Medulla oblongata (tissue), 1 donor: Measurements from ENCODE around the gene BTK.

Source experiments
- DNase-seq: peaks from one replicate; pipeline ENCODE4 v3.0.0-alpha.2; 2015; ENCODE audit errors: extremely low spot score

Gene BTK

DNA sequence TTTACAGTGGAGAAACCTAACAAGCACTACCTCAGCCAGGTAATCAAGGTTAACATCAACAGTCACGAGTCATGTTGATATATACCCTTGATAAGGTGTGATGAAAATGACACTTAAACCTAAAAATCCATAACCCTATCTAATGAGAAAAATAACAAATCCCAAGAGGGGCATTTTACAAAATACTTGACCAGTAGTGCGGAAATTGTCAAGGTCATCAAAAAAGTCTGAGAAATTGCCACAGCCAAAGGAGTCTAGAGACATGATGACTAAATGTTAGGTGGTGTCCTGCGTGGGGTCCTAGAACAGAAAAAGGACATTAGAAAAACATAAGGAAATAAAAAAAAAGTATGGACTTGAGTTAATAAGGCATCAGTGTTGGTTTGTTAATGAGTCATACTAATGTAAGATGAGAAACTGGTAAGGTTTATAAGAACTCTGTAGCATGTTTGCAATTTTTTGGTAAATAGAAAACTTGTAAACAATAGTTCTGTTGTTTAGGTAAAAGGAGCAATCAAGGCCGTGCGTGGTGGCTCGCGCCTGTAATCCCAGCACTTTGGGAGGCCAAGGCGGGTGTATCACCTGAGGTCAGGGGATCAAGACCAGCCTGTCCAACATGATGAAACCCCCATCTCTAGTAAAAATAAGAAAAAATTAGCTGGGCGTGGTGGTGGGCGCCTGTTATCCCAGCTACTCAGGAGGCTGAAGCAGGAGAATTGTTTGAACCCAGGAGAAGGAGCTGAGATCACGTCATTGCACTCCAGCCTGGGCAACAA, 7.7 kb upstream of the BTK start:
- DNase-seq: no peak

DNA sequence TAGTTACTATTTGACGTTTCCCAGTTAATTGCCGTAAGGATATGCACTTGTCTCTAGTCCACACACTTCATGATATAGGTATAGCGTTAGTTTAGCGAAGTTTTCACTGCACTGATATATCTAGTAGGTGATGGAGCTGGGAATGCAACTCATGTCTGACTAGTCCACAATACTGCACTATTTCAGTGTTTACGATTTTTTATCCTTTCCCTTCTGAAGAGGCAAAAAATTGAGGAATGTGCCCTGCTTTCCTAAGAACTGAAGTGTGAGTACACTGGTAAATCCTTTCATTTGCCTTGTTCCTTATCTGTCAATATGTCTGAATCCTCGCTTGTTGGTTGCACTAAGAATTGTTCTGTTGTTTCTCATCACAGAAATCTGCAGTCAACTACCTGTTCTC, 5.8 kb upstream of the BTK start:
- no peak for DNase-seq

DNA sequence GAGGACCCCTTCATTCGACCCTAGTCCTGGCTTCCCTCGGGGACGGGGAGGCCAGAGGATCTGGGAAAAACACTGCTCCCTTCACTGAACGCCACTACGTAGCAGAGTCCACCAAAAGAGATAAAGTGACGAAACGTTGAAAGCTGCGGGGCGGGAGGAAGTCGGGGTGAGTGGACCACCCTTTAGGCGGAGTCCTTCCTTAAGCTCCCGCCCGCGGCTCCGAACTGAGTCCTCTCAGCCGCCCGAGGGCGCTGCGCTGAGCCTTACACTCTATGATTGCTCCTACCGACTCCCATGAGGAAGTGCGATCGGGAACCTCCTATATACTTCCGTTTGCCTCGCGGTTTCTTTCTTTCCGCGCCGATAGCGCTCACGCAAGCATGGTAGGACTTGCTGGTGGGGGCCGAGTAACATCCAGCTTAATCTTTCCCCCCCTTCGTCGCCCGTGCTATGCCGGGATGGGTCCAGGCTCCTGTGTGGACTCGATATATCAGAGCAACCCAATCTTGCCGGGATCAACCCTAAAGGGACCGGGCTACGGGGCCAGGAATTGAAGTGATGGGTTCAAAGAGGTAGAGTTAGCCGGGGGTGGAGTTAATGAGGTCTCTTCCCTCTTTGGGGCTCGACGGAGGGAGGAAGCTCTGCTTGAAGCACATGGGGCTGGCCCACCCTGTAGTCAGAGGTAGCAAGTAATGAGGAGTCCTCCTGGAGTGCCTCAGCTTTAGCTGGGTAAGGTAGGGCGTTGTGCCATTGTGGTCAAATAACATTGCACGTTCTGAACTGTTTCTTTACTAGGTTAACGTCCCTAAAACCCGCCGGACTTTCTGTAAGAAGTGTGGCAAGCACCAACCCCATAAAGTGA, 4.9 kb upstream of the BTK start, which contains the start of gene RPL36A:
RPL36A (plus strand) TSS at position 348 of the 862 bp plus-strand sequence; CDS start at position 381, 33 bp downstream.
- DNase-seq: peak; percentile 90

DNA sequence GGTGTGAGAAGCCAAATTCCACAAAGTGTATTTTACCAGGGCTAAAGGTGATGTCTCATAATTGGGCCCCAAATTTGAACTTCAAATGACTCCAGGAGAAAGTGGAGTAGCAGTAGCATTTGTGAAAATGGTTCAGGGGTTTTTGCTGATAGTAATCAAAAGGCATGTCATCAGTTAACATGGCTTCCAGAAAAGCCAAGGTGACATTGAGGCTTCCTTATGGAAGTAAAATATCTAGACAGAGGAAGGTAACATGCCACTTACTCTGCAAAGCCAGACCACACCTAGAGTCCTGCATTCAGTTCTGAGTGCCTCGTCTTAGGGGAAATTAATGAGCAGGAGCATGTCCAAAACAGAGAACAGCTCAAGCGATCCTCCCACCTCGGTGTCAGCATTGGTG, 2.6 kb upstream of the BTK start:
- DNase-seq: no peak

DNA sequence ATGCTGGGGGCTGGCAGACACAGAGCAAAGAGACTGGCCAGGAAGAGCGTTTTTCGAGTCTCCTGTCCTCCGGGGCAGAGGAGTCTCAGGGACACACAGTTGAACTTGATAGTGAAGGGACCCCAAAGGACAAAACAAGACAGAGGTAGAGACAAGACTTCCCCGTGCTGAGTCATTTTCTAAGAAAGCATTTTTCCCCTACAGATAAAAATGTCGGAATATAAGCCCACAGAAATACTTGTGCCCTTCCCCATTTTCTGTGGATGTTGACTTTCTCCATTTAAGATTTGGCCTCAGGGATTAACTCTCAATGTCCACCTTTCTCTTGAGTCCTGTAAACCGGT, 523 bp upstream of the BTK start:
- no peak for DNase-seq

DNA sequence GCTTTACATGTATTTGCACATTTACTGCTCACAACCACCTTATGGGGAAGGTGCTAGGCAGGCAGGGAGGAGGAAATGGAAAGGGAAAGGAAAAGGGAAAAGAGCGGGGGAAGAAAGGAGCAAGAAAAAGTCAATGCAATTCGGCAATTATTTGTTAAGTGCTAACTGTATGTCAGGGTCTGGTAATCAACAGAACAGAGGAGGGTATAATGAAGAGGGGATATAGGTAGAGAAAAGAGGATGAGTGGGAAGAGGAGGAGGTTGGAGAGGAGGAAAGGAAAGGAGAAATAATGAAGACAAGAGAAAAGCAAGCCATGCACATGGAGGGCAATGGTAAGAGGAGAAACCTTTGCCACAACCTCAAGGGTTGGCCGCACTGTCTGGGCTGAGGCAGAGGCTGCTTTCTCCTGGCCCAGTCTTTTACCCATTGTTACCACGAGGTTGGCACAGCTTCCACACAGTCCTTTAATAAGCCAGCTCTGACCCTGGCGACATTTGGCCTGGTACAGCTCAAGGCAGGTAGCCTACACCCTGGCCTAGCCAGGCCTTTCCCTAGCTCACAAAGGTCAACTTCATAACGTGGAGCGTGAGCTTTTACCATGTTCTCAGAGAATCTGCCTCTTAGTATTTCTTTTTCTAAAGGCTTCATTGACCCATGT, 836 bp downstream of the BTK start:
- no peak for DNase-seq

DNA sequence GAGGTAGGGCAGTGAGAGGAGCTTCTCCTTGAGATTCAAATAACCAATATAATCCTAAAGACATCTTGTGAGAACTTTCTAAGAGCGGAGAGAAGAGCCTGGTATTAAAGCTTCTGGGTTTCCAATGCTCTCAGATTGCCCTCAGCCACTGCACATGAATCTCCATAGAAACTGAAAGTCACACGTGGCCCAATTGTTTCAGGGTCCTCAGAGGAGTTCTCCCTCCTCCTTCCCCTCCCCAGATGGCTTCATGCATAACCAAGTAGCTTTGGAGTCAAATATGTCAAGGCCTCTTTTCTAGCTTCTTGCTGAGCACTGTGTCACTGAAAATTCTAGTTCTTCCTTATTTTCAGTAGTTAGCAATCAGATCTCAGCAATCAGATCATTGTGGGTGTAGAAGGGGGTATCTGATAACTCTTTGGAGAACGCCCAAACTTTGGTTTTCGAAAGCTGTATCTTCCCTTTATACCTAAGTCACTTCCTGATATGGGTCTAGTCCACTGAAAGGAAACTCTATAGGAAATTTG, 2.2 kb downstream of the BTK start:
- DNase-seq: no peak

DNA sequence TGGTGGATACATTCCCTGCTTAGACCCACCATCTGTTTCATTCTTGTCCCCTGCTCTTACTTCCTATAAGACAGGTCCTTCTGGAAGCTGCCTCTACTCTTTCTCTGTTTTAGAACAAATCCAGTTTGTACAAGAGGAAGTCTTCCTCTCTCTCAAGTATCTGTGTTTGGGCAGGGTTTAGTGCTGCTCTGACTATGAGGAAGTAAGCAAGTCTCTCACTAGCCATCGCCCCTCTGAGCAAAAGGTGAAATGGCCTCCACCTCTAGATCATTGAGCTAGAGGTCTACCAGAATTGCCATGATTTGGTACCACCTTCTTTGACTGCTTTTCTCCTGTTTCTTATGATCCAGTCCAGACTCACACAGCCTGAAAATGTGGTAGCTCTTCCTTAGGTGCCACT, 8.4 kb downstream of the BTK start:
- DNase-seq: peak; percentile 4

DNA sequence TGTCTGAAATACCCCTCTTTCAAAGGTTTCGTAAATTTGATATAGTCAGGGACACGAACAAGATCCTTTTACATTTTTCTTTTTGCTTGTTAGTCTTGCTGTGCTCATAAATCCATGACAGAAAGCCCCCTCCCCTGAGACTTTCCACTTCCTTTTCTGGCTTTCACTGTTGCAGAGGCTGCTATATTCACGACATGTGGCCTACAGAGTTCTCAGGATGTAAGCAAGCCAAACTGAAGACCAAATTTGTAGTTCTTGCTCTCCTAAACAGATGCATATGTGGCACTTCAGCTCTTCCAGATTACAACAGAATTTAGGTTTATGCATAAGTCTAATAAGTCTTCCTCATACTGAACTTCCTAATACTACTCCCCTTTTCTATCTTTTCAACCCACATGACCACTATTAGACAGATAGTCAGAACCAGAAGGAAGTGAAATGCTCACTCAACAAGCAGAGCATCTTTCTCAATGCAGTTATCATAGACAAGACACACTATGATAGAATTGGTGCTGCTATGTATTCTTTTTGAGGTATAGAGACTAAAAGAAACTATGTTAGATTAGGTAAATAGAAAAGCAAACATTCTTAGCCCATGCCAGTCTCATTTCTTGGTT, 15.0 kb downstream of the BTK start:
- no peak for DNase-seq

DNA sequence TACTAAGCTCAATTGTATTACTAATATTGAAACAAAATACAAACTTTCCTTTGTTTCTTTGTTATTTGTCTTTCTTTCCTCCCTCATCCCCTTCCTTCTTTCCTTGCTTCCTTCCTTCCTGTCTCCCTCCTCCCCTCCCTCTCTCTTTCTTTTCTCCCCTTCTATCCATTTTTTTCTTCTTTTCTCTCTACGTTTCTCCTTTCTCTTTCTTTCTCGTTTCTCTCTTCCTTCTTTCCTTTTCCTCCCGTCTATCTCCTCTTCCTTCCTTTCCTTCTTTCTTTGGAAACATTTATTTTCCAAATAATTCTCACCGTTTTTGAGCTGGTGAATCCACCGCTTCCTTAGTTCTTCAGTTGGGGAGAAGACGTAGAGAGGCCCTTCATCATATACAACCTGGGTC, 16.3 kb downstream of the BTK start:
- no peak for DNase-seq

DNA sequence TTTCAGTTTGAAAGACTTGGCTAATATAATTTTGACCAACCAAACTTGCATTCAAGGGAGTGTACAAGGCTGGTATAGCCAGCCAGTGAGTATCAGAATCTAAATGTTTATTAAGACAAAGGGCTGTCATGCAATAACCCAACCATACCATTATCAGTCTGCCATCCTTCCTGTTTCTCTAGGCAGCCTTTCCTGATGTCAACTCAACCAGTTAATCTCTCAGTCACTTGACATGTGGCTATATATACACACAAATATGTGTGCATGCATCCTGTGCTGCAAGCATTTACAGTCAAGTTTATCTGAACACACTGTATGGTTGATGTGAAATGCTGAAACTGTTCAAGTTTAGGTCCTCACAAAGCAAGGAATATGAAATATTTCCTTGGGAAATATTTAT, 17.2 kb downstream of the BTK start:
- no peak for DNase-seq

DNA sequence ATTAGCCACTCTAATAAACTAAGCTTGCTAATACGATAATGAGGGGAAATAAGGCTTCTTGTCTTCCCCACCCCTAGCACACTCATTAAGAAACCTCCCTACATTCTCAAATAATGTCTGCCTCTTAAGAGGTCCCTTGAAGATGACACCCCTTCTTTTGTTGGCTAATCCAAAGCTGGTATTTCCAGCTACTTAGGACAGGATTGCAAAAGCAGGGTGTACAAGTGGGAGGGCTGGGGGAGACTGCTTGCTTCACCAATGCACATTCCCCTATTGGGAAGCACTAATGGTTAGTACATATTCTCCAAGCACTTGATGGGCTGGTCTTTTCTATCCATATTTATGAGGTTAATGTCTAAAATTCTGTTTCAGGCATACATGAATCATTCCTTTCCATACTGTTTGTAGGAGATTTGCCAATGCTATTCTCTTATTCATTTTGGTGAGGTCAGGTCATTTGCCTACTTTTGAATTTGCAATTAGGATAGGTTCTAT, 20.6 kb downstream of the BTK start:
- no peak for DNase-seq

DNA sequence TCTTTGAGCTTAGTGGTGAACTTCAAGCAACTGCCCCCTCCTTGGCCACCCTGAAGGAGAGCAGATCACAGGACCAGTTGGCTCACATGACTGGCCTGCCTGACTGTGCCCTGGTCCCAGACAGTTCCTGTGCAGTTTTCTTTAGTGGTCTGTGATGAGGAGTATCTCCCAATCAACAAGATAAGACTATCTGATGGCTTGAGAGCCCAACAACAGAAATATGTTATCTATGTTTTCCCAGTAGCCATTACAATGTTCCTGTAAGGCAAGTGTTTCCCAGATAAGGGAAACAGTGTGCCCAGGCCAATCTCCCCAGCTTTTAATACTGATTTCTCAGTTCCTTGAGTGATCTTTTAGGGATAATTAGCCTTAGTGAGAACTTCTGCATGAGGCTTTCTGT, 23.2 kb downstream of the BTK start:
- DNase-seq: no peak

DNA sequence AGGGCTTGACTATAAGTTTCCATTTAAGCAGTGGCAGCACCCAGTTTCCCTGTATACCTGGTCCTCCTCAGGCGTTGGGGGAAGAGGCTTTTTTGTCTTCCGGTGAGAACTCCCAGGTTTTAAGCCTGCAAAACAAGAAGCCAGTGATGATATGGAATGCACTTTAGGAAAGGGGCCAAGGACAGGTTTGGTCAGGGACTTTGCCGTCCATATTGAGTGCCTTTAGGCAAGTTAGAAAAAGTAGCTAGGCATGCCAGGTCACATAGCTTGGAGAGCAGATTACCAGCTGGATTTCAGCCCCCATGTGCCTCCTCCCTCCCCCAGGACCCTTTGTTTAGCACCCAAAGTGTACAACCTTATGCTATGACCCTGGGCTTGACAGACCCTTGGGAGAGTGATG, 23.9 kb downstream of the BTK start:
- no peak for DNase-seq

DNA sequence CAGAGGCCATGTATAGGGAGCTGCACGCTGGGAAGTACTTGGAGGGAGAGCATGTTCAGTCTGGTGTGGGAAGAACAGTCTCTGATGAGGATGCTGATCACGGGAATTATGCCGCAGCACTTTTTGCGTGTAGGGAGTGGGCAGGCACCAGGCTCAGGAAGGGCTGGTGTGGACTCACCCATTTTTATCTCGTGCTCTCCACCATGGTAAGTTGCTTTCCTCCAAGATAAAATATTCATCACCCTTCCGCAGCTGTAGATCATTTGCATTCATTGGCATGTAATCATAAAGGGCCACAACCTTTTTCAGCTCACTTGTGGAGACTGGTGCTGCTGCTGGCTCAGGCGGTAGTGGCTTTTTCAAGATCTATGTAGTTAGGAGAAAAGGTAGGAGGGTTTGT, 25.6 kb downstream of the BTK start:
- DNase-seq: no peak

DNA sequence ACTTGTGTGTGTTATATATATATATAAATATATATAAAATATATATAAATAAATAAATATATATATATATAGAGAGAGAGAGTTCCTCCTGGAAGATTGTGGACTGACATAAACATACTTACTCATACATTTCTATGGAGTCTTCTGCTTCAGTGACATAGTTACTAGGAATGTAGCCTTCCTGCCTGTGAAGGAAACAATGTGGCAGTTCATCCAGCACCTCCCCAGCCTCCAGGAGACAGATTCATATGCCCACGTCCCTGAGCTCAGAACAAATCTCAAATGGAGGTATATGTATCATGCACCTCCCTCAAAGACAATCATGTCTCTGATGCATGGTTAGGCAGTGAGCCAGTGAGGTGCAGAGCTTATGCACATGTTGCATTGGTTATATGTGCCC, 26.0 kb downstream of the BTK start:
- no peak for DNase-seq

DNA sequence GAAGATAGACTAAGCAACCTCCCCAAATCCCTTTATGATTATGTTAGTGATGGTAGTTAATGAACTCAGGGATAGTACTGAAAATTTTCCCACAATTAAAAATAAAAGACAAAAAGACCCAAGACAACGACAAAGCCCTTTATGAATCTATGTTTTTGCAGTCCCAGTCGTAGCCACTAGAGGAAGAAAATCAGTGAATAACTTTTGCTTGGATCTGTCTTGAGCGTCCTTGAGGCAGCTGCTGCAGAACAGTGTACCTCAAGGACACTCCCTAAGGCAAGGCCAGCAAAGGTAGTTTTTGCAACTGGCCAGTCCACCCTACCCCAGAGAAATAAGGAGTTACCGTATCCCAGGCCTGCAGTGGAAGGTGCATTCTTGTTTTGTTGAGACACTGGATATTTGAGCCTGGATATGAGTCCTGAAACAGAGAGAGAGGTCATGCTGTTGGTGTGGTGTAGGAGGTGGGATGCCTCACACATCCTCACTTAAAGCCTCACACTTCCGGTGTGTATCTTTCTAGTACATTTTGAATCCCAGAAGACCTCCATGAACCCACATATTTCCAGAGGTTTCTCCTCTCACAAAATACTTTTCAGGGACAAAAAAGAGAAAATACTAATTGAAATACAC, 28.7 kb downstream of the BTK start:
- no peak for DNase-seq

DNA sequence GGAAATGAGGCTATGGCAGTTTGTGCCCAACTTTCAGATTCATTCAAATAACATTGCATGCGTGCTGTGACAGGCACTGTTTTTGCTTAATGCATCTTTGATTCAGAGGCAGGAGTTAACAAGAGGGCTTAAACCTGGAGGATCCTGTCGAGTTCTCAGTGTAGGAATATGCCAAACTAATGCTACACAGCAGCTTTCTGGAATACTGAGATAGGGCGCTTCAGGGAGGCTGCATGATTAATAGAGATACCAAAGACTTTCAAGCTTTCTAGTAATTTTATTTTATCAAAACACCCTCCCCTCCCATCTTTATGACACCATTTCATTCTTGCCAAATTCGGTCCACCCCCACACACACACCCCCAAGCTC, 36.8 kb downstream of the BTK start:
- DNase-seq: no peak

DNA sequence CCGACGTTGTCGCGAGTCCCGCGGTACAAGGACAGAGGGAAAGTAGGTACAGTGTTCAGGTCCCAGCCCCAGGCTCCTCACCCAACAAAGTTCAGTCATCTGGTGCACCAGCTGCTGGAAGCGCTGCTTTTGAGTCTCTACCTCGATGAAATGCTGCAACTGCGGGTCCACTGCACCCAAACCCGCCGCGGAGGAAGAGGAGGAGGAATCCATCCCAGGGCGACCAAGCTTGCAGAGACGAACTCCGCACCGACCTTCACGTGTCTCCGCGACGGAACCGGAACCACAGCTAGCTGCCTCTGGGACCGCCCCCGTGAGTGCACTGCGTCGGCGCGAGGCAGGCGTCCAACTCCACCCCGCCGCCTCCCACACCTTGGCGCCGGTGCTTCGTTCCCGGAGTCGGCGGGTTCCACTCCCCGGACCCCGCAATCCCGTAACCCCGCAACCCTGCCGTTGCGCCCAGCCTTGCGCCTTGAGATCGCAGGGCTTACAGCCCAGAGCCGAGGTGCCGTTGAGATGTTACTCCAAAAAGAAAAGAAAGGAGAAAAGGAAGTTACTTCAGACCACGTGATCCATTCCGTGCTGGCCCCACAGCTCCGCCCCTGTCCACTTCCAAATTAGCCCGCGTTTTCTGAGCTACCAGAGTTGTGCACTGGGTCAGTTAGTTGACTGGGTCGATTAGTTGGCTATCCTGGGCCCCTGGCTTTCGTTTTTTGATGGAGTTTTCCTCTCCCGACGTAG, 37.4 kb downstream of the BTK start, which contains the start of gene TIMM8A:
TIMM8A (minus strand) TSS at position 291 of the 741 bp plus-strand sequence; CDS start at position 213, 78 bp downstream.
- DNase-seq: peak; percentile 66

DNA sequence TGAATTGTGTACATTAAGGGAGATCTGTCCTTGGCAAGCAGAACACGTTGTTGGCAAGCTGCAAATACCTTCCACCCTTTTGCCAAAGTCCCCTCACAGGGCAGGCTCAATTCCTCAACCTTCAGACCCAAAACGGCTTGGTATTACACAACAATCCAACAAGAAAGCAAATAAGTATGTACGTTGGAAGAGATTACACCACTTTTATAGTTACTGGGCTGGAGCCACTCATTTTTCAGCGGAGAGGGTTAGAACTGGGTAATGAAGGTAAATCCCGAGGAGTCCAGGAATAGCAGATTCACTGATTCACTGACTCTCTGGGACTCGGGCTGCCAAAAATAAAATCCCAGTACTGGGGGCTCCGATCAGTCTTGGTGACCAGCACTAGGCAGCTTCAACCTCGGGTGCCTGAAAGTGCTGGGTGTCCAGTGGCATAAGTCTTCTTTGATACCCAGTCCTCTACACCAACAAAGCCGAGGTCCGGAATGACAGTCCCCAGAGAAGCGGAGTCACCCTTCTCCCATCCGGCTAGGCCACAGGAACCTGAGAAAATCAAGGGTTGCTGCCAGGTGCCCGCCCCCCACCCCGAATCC, 38.0 kb downstream of the BTK start:
- peak; percentile 2 for DNase-seq
